MM.1S (cell line): ENCODE data around the gene PIGU.

ENCODE experiments used
- DNase-seq: peaks from one replicate; pipeline ENCODE4 v3.0.0-alpha.2; 2015
- H2AFZ ChIP-seq: fragments of 300-600 bp; sonication (generic); 2 replicates; pipeline ENCODE4 v1.6.0; 2016; ENCODE audit warnings: antibody characterized with exemption, low read length
- H3F3A ChIP-seq: fragments of 300-600 bp; sonication (generic); 2 replicates; pipeline ENCODE4 v1.6.1; 2016; ENCODE audit warnings: mild to moderate bottlenecking, antibody characterized with exemption, low read length, moderate library complexity, mixed read lengths; ENCODE audit not compliant: insufficient read depth
- H3K27ac ChIP-seq: fragments of 300-600 bp; sonication (generic); 2 replicates; pipeline ENCODE4 v1.5.1; 2016; ENCODE audit warnings: mild to moderate bottlenecking, low read length
- H3K27me3 ChIP-seq: fragments of 300-600 bp; sonication (generic); replicated peaks from 2 replicates; pipeline ENCODE4 v1.6.0; 2016; ENCODE audit warnings: low read length; ENCODE audit not compliant: insufficient read depth
- H3K36me3 ChIP-seq: fragments of 300-600 bp; sonication (generic); replicated peaks from 2 replicates; pipeline ENCODE4 v1.6.1; 2016; ENCODE audit warnings: mild to moderate bottlenecking, low read length, mixed read lengths; ENCODE audit not compliant: insufficient read depth
- H3K4me1 ChIP-seq: fragments of 300-600 bp; sonication (generic); 2 replicates; pipeline ENCODE4 v1.6.1; 2016; ENCODE audit warnings: low read length, mixed read lengths
- H3K4me2 ChIP-seq: fragments of 300-600 bp; sonication (generic); 2 replicates; pipeline ENCODE4 v1.6.0; 2016; ENCODE audit warnings: low read depth, low read length
- H3K4me3 ChIP-seq: fragments of 300-600 bp; sonication (generic); 2 replicates; pipeline ENCODE4 v1.5.1; 2016; ENCODE audit warnings: low read length, mixed read lengths
- H3K79me2 ChIP-seq: fragments of 300-600 bp; sonication (generic); 2 replicates; pipeline ENCODE4 v1.6.1; 2016; ENCODE audit warnings: mixed run types, low read length, mixed read lengths
- H3K9ac ChIP-seq: fragments of 300-600 bp; sonication (generic); 2 replicates; pipeline ENCODE4 v1.6.1; 2016; ENCODE audit warnings: low read length, mixed read lengths
- H3K9me2 ChIP-seq: fragments of 300-600 bp; sonication (generic); replicated peaks from 2 replicates; pipeline ENCODE4 v1.6.1; 2016; ENCODE audit warnings: mild to moderate bottlenecking, low read length, mixed read lengths; ENCODE audit not compliant: insufficient read depth
- H3K9me3 ChIP-seq: fragments of 300-600 bp; sonication (generic); replicated peaks from 2 replicates; pipeline ENCODE4 v1.6.1; 2016; ENCODE audit warnings: mild to moderate bottlenecking, low read length, mixed read lengths; ENCODE audit not compliant: insufficient read depth
- H4K20me1 ChIP-seq: fragments of 300-600 bp; sonication (generic); 2 replicates; pipeline ENCODE4 v1.6.1; 2016; ENCODE audit warnings: mild to moderate bottlenecking, low read length, moderate library complexity, mixed read lengths; ENCODE audit not compliant: insufficient read depth
- CTCF ChIP-seq: fragments of 300-600 bp; sonication (generic); IDR thresholded peaks from 2 replicates; pipeline ENCODE4 v1.5.1; 2016; ENCODE audit warnings: antibody characterized with exemption, low read length, mixed read lengths
- EZH2 ChIP-seq: fragments of 300-600 bp; sonication (generic); optimal IDR thresholded peaks from 2 replicates; pipeline ENCODE3; 2017; ENCODE audit warnings: low read depth, mild to moderate bottlenecking, antibody characterized with exemption, low read length, mixed read lengths
- EZH2phosphoT487 ChIP-seq: fragments of 300-600 bp; sonication (generic); IDR thresholded peaks from 2 replicates; pipeline ENCODE4 v1.6.1; 2018; ENCODE audit warnings: antibody characterized with exemption, low read length

The PIGU gene

GRCh38 chr20:34578025-34578424, 98.9 kb downstream of the PIGU start:
- Histone ChIP-seq H3K4me3 (no peak overlapping the region), H3K27me3 (no peaks in the 10 kb centered on the region), H3K4me1 (peaks cover 14% of the 10 kb centered on the region), H4K20me1 (no peaks in the 10 kb centered on the region), H3K79me2 (no peaks in the 10 kb centered on the region), H3K9me2 (no peaks in the 10 kb centered on the region), H3K27ac (no peak overlapping the region), H3K9ac (no peak overlapping the region), H3K9me3 (no peaks in the 10 kb centered on the region), H3K36me3 (0 out of 2 replicates have a peak, but pooled peaks cover 4% of the 10 kb centered on the region), H3F3A (no peaks in the 10 kb centered on the region), H3K4me2 (no peak overlapping the region), H2AFZ (no peak overlapping the region)
- TF ChIP-seq EZH2 (no peak), EZH2phosphoT487 (no peak), CTCF (no peak)
- no peak for DNase-seq

- Histone ChIP-seq H2AFZ (no peak overlapping the region), H3K79me2 (no peaks in the 10 kb centered on the region), H3K27ac (no peak overlapping the region), H3K36me3 (0 out of 2 replicates have a peak, but pooled peaks cover 4% of the 10 kb centered on the region), H3K4me1 (peaks cover 14% of the 10 kb centered on the region), H3F3A (no peaks in the 10 kb centered on the region), H3K4me3 (no peak overlapping the region), H3K9me2 (no peaks in the 10 kb centered on the region), H3K4me2 (no peak overlapping the region), H4K20me1 (no peaks in the 10 kb centered on the region), H3K9ac (no peak overlapping the region), H3K27me3 (no peaks in the 10 kb centered on the region), H3K9me3 (no peaks in the 10 kb centered on the region)
- DNase-seq = no peak
- TF ChIP-seq CTCF (no peak), EZH2 (no peak), EZH2phosphoT487 (no peak)
Observed at GRCh38 chr20:34577061-34577460, 99.8 kb downstream of the PIGU start.

GRCh38 chr20:34575756-34576155, 101.1 kb downstream of the PIGU start:
- Histone ChIP-seq H3F3A (no peaks in the 10 kb centered on the region), H3K79me2 (no peaks in the 10 kb centered on the region), H2AFZ (no peak overlapping the region), H3K4me2 (no peak overlapping the region), H3K4me3 (no peak overlapping the region), H3K27me3 (no peaks in the 10 kb centered on the region), H3K9me3 (no peaks in the 10 kb centered on the region), H3K4me1 (peaks cover 13% of the 10 kb centered on the region), H3K36me3 (no peaks in the 10 kb centered on the region), H4K20me1 (no peaks in the 10 kb centered on the region), H3K9ac (no peak overlapping the region), H3K9me2 (no peaks in the 10 kb centered on the region), H3K27ac (no peak overlapping the region)
- TF ChIP-seq EZH2 = no peak
- no peak for TF ChIP-seq EZH2phosphoT487
- TF ChIP-seq CTCF = no peak
- DNase-seq = no peak
